Ishikawa (cell line): Measurements from ENCODE around the gene PABPN1L.

Experiments
- CEBPB ChIP-seq: IDR thresholded peaks from 2 replicates; pipeline ENCODE4 v1.6.1; 2012
- CREB1 ChIP-seq: IDR thresholded peaks from 2 replicates; pipeline ENCODE4 v1.6.1; 2012; ENCODE audit warnings: low read depth
- EGR1 ChIP-seq: IDR thresholded peaks from 2 replicates; pipeline ENCODE4 v1.6.1; 2012
- EP300 ChIP-seq: IDR thresholded peaks from 2 replicates; pipeline ENCODE4 v1.6.1; 2012; ENCODE audit warnings: borderline replicate concordance
- FOXM1 ChIP-seq: IDR thresholded peaks from 2 replicates; pipeline ENCODE4 v1.6.1; 2012; ENCODE audit warnings: low read depth, borderline replicate concordance
- NFIC ChIP-seq: IDR thresholded peaks from 2 replicates; pipeline ENCODE4 v1.6.1; 2012
- RAD21 ChIP-seq: IDR thresholded peaks from 2 replicates; pipeline ENCODE4 v1.6.1; 2012; ENCODE audit warnings: low read depth
- REST ChIP-seq: IDR thresholded peaks from 2 replicates; pipeline ENCODE4 v1.6.1; 2012; ENCODE audit warnings: low read depth, mild to moderate bottlenecking
- TAF1 ChIP-seq: IDR thresholded peaks from 2 replicates; pipeline ENCODE4 v1.6.1; 2012; ENCODE audit warnings: low read depth, mild to moderate bottlenecking
- TCF12 ChIP-seq: IDR thresholded peaks from 2 replicates; pipeline ENCODE4 v1.6.1; 2012; ENCODE audit warnings: low read depth
- TEAD4 ChIP-seq: IDR thresholded peaks from 2 replicates; pipeline ENCODE4 v1.6.1; 2012
- USF1 ChIP-seq: IDR thresholded peaks from 2 replicates; pipeline ENCODE4 v1.6.1; 2012
- YY1 ChIP-seq: IDR thresholded peaks from 2 replicates; pipeline ENCODE4 v1.6.1; 2012; ENCODE audit warnings: low read depth
- ZBTB7A ChIP-seq: IDR thresholded peaks from 2 replicates; pipeline ENCODE4 v1.6.1; 2012; ENCODE audit warnings: low read depth

The PABPN1L gene

GRCh38 chr16:88879788-88880055 lies 13.3 kb upstream of the PABPN1L start:
- TF ChIP-seq TCF12 (no peak), EP300 (no peak), EGR1 (no peak), USF1 (no peak), ZBTB7A (no peak)

- TF ChIP-seq USF1 (peak; percentile 43), CEBPB (no peak)
Measured at GRCh38 chr16:88878967-88879787, 12.7 kb upstream of the PABPN1L start.

GRCh38 chr16:88878356-88878755 lies 11.9 kb upstream of the PABPN1L start:
- TF ChIP-seq CEBPB (no peak), YY1 (no peak)

- TF ChIP-seq RAD21, result no peak
- TF ChIP-seq USF1, result no peak
- no peak for TF ChIP-seq TAF1
- TF ChIP-seq TEAD4, result no peak
- no peak for TF ChIP-seq REST
- no peak for TF ChIP-seq YY1
- no peak for TF ChIP-seq FOXM1
Measured at GRCh38 chr16:88877564-88878289, 11.3 kb upstream of the PABPN1L start.

- TF ChIP-seq TAF1 (no peak), EGR1 (no peak), FOXM1 (no peak), RAD21 (no peak), REST (no peak), NFIC (no peak), CEBPB (no peak), CREB1 (no peak), ZBTB7A (no peak), TCF12 (no peak), USF1 (no peak), YY1 (no peak)
Measured at GRCh38 chr16:88876942-88877526, 10.6 kb upstream of the PABPN1L start.

GRCh38 chr16:88875703-88876234 lies 9.3 kb upstream of the PABPN1L start:
- TF ChIP-seq EGR1, result no peak
- no peak for TF ChIP-seq YY1
- TF ChIP-seq USF1, result no peak
- no peak for TF ChIP-seq RAD21
- TF ChIP-seq REST, result no peak
- TF ChIP-seq TEAD4, result no peak
- TF ChIP-seq CREB1, result no peak
